ENCODE results near the gene HNRNPM. TPM values are rescaled to one million over a fixed set of nuclear protein-coding genes. Genes with fewer than 3 reads are reported as not detected.

HNRNPM gene
- total RNA-seq, 1 experiment from 2014 or later: 155 TPM

GRCh38 chr19:8460516-8461298 is 15.9 kb downstream of the HNRNPM start:
- Histone ChIP-seq H3K4me3 (ENCODE audit: insufficient read depth, low read depth, low read length) (no peak overlapping the region), H3K27me3 (ENCODE audit: control insufficient read depth, insufficient read depth, low read length) (no peaks in the 10 kb centered on the region), H3K36me3 (replicated peaks; ENCODE audit: control insufficient read depth, insufficient read depth, low read length) (peaks cover 35% of the 10 kb centered on the region)
- DNase-seq: no peak

- Histone ChIP-seq H3K27me3 (ENCODE audit: control insufficient read depth, insufficient read depth, low read length) (no peaks in the 10 kb centered on the region), H3K4me3 (ENCODE audit: insufficient read depth, low read depth, low read length) (no peak overlapping the region), H3K36me3 (replicated peaks; ENCODE audit: control insufficient read depth, insufficient read depth, low read length) (peaks cover 37% of the 10 kb centered on the region)
- DNase-seq: no peak
Observed at GRCh38 chr19:8461376-8461775, 16.6 kb downstream of the HNRNPM start.

- Histone ChIP-seq H3K27me3 (ENCODE audit: control insufficient read depth, insufficient read depth, low read length) (no peaks in the 10 kb centered on the region), H3K36me3 (replicated peaks; ENCODE audit: control insufficient read depth, insufficient read depth, low read length) (peaks cover 35% of the 10 kb centered on the region), H3K4me3 (ENCODE audit: insufficient read depth, low read depth, low read length) (no peak overlapping the region)
- no peak for DNase-seq
Observed at GRCh38 chr19:8461891-8462290, 17.1 kb downstream of the HNRNPM start.

- Histone ChIP-seq H3K36me3 (replicated peaks; ENCODE audit: control insufficient read depth, insufficient read depth, low read length) (peaks cover 39% of the 10 kb centered on the region), H3K4me3 (ENCODE audit: insufficient read depth, low read depth, low read length) (no peak overlapping the region), H3K27me3 (ENCODE audit: control insufficient read depth, insufficient read depth, low read length) (no peaks in the 10 kb centered on the region)
- no peak for DNase-seq
Observed at GRCh38 chr19:8462571-8462970, 17.8 kb downstream of the HNRNPM start.

- no peak overlapping the region for H3K4me3 ChIP-seq (ENCODE audit: insufficient read depth, low read depth, low read length)
- H3K36me3 ChIP-seq (replicated peaks; ENCODE audit: control insufficient read depth, insufficient read depth, low read length): peaks cover 43% of the 10 kb centered on the region
- H3K27me3 ChIP-seq (ENCODE audit: control insufficient read depth, insufficient read depth, low read length): no peaks in the 10 kb centered on the region
- no peak for DNase-seq
Observed at GRCh38 chr19:8463365-8463764, 18.6 kb downstream of the HNRNPM start.

GRCh38 chr19:8466018-8466417 is 21.2 kb downstream of the HNRNPM start:
- peaks cover 64% of the 10 kb centered on the region for H3K36me3 ChIP-seq (replicated peaks; ENCODE audit: control insufficient read depth, insufficient read depth, low read length)
- no peak for DNase-seq
- no peaks in the 10 kb centered on the region for H3K27me3 ChIP-seq (ENCODE audit: control insufficient read depth, insufficient read depth, low read length)
- no peak overlapping the region for H3K4me3 ChIP-seq (ENCODE audit: insufficient read depth, low read depth, low read length)

- Histone ChIP-seq H3K4me3 (ENCODE audit: insufficient read depth, low read depth, low read length) (no peak overlapping the region), H3K36me3 (replicated peaks; ENCODE audit: control insufficient read depth, insufficient read depth, low read length) (peaks cover 74% of the 10 kb centered on the region), H3K27me3 (ENCODE audit: control insufficient read depth, insufficient read depth, low read length) (no peaks in the 10 kb centered on the region)
- DNase-seq: no peak
Observed at GRCh38 chr19:8468124-8468523, 23.3 kb downstream of the HNRNPM start.

GRCh38 chr19:8468761-8469373 is 24.1 kb downstream of the HNRNPM start:
- DNase-seq: no peak
- Histone ChIP-seq H3K4me3 (ENCODE audit: insufficient read depth, low read depth, low read length) (no peak overlapping the region), H3K27me3 (ENCODE audit: control insufficient read depth, insufficient read depth, low read length) (no peaks in the 10 kb centered on the region), H3K36me3 (replicated peaks; ENCODE audit: control insufficient read depth, insufficient read depth, low read length) (peaks cover 73% of the 10 kb centered on the region)

GRCh38 chr19:8469613-8470368 is 25.0 kb downstream of the HNRNPM start:
- no peak for DNase-seq
- Histone ChIP-seq H3K4me3 (ENCODE audit: insufficient read depth, low read depth, low read length) (no peak overlapping the region), H3K27me3 (ENCODE audit: control insufficient read depth, insufficient read depth, low read length) (no peaks in the 10 kb centered on the region), H3K36me3 (replicated peaks; ENCODE audit: control insufficient read depth, insufficient read depth, low read length) (peaks cover 73% of the 10 kb centered on the region)

- no peaks in the 10 kb centered on the region for H3K27me3 ChIP-seq (ENCODE audit: control insufficient read depth, insufficient read depth, low read length)
- H3K4me3 ChIP-seq (ENCODE audit: insufficient read depth, low read depth, low read length): no peak overlapping the region
- peaks cover 72% of the 10 kb centered on the region for H3K36me3 ChIP-seq (replicated peaks; ENCODE audit: control insufficient read depth, insufficient read depth, low read length)
- no peak for DNase-seq
Observed at GRCh38 chr19:8473648-8474476, 29.1 kb downstream of the HNRNPM start.

GRCh38 chr19:8475005-8475404 is 30.2 kb downstream of the HNRNPM start:
- Histone ChIP-seq H3K36me3 (replicated peaks; ENCODE audit: control insufficient read depth, insufficient read depth, low read length) (peaks cover 62% of the 10 kb centered on the region), H3K4me3 (ENCODE audit: insufficient read depth, low read depth, low read length) (no peak overlapping the region), H3K27me3 (ENCODE audit: control insufficient read depth, insufficient read depth, low read length) (no peaks in the 10 kb centered on the region)
- no peak for DNase-seq

- Histone ChIP-seq H3K27me3 (ENCODE audit: control insufficient read depth, insufficient read depth, low read length) (no peaks in the 10 kb centered on the region), H3K36me3 (replicated peaks; ENCODE audit: control insufficient read depth, insufficient read depth, low read length) (peaks cover 56% of the 10 kb centered on the region), H3K4me3 (ENCODE audit: insufficient read depth, low read depth, low read length) (no peak overlapping the region)
- DNase-seq: no peak
Observed at GRCh38 chr19:8476524-8476923, 31.7 kb downstream of the HNRNPM start.

GRCh38 chr19:8477889-8478288 is 33.1 kb downstream of the HNRNPM start:
- Histone ChIP-seq H3K27me3 (ENCODE audit: control insufficient read depth, insufficient read depth, low read length) (no peaks in the 10 kb centered on the region), H3K4me3 (ENCODE audit: insufficient read depth, low read depth, low read length) (no peak overlapping the region), H3K36me3 (replicated peaks; ENCODE audit: control insufficient read depth, insufficient read depth, low read length) (peaks cover 58% of the 10 kb centered on the region)
- DNase-seq: no peak

GRCh38 chr19:8478598-8478997 is 33.8 kb downstream of the HNRNPM start:
- Histone ChIP-seq H3K27me3 (ENCODE audit: control insufficient read depth, insufficient read depth, low read length) (no peaks in the 10 kb centered on the region), H3K4me3 (ENCODE audit: insufficient read depth, low read depth, low read length) (no peak overlapping the region), H3K36me3 (replicated peaks; ENCODE audit: control insufficient read depth, insufficient read depth, low read length) (peaks cover 55% of the 10 kb centered on the region)
- no peak for DNase-seq
